CD1c-positive myeloid dendritic cell (primary cell): ENCODE results near the gene KRTAP5-9.
A peak's percentile ranks its signal among the peaks of the same experiment; 100 is the strongest.
"Not testable (repeated sequence)": the region's sequence is repeated elsewhere in the genome, so short reads cannot be mapped to it uniquely, and the experiment has no call there.

Experiments used
- DNase-seq: peaks from one replicate; pipeline ENCODE4 v3.0.0-alpha.2; 2016; ENCODE audit errors: extremely low spot score

KRTAP5-9 gene, protein sequence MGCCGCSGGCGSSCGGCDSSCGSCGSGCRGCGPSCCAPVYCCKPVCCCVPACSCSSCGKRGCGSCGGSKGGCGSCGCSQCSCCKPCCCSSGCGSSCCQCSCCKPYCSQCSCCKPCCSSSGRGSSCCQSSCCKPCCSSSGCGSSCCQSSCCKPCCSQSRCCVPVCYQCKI

DNA sequence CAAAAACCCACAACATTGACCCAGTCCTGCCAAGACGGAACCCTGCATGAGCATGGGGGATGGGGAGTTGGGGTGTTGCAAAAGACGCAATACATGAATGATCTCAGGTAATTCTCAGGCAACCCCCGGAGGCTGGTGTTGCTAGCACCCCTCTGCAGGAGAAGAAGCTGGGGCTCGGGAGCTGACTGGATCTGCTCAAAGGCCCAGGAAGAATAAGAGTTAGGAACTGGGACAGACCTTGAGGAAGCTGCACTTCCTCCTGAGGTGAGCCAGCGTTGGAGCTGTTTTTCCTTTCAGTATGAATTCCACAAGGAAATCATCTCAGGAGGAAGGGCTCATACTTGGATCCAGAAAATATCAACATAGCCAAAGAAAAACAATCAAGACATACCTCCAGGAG, at the start of gene KRTAP5-9:
Gene KRTAP5-9 (plus strand): TSS at position 301 of the 400 bp plus-strand sequence. CDS start 238 bp downstream, outside the sequence.
- DNase-seq = no peak

DNA sequence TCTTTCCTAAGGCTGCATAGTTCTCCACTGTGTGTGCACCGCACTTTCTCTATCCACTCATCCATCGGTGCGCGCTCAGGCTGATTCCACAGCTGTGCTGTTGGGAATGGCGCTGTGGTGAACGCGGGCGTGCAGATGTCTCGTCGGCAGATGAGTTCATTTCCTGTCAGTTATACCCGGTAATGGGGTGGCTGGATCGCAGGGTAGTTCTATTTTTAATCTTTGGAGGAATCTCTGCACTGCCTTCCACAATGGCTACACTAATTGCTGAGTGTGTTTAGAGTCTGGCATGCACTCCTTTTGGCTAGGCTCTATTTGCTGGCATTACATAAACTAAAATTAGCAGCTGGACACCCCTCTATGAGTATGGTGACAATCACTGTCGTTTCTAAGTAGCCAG, 49.1 kb upstream of the KRTAP5-9 start:
- DNase-seq = no peak

DNA sequence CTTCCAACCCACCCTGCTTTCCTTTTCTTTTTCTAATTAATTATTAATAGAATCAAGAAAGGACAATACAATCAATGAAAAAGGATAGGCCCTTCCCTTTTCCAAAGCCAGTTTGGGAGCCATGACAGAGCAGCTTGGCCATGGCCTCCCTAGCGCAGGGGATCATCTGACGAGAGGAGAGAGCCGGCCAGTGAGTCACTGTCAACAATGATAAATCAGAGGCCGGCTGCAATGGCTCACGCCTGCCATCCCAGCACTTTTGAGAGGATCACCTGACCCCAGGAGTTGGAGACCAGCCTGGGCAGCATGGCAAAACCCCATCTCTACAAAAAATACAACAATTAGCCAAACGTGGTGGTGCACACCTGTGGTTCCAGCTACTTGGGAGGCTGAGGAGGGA, 48.7 kb upstream of the KRTAP5-9 start:
- no peak for DNase-seq

DNA sequence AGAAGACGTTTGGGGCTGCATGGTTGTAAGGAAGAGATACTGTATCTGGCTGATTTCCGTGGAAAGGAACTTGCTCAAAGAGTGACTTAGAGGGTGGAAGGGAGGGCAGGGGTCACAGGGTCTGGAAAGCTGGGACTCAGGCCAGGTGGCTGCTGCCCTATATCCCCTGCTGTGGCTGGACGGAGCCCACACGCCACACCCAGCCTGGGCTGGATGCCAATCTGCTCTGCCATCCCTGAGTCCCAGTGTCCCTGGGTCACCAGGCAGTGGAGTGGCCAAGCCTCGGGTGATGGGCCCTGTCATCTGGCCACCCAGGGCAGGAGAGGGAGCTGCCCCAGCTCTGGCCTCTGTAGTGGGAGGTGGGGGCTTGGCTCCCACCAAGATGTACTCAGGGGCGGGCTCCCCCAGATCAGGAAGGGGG, 47.6 kb upstream of the KRTAP5-9 start:
- no peak for DNase-seq

DNA sequence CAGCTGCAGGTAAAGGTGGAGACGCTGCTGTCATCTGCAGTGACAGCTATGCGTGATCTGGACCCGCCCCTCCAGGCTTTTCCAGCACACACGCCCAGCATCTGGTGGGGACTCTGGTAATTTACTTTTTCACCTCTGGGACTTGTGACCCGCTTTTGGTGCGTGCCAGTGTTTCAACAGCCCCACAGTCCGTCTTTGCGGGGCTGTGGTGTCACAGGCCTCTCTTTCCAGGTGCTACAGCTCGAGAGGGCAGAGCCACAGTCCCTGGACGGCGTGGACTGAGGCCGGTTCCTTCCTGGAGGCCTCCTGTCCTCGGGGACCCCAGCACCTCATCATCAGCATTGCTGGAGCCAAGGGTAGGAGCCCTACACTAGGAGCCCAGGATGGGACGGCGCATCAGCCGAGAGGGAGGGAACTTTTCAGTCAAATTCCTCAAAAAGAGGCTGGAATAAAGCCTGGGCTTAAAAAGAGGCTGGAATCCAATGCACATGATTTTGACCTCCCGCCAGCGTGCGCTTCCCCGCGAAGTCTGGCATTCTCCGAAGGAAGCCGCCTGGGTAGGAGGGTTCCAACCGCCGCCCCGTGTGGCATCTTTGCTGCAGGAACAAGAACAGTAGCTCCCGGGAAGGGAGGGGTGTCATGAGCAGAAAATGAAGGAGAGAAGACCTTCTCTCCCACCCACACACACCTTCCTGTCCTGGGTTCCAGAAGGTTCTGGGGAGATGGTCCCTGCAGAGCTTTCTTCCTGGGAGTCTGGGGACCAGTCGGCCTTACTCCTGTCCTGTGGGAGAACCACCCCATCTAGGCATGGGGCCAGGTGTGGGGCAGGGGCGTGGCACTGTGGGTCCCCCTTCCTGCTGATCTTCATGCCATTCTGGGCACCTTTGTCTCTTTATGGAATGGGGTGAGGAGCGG, 46.9 kb upstream of the KRTAP5-9 start:
- DNase-seq = no peak

DNA sequence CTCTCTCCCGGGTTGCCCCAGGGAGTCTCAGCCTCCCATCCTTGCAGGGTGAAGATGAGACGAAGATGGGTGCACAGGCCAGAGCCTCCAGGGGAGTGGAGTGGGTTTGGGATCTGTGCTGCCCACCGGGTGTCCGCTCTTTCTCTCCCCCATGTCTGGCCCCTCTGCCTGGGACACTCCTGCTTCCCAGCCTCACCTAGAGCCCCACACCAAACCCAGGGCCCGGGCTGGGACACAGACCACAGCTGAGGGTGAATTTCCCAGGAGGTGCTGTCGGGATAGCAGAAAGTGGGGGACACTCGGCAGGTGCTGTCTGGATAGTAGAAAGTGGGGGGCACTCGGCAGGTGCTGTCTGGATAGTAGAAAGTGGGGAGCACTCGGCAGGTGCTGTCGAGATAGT, 46.2 kb upstream of the KRTAP5-9 start:
- no peak for DNase-seq

DNA sequence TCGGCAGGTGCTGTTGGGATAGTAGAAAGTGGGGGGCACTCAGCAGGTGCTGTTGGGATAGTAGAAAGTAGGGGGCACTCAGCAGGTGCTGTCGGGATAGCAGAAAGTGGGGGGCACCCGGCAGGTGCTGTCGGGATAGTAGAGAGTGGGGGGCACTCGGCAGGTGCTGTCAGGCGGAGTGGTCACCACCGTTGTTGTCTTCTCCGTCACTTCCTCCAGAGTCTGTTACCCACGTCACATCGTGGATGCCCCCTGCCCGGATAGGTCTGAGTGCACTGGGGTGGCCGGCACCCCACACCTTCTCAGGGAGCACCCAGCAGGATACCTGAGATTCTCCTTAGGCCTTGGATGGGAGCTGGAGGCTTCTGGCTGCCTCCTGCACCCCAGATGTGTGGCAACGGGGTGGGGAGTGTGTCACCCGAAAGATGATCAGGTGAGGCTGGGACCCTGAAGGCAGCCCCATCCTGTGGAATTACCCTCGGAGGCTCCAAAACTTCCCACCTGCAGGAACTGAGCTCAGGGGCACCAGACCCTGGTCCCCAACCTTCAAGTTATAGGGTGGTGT, 45.3 kb upstream of the KRTAP5-9 start:
- DNase-seq = no peak

DNA sequence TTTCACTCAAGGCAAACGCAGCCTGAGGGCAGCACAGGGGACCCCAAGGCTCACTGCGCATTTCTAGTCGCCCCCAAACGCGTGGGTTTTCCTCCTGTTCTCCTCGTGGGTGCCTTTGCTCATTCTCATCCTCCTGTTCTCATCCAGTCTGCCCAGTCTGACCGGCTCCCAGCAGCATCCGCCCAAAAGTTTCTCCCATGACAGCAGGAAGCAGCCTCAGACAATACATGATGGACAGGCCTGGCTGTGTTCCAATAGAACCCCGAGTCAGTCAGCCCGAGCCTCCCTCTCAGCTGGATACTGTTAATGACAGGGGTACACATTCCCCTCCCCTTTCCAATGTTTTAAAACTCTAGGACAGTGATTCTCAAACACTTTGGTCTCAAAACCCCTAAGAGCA, 43.7 kb upstream of the KRTAP5-9 start:
- no peak for DNase-seq

DNA sequence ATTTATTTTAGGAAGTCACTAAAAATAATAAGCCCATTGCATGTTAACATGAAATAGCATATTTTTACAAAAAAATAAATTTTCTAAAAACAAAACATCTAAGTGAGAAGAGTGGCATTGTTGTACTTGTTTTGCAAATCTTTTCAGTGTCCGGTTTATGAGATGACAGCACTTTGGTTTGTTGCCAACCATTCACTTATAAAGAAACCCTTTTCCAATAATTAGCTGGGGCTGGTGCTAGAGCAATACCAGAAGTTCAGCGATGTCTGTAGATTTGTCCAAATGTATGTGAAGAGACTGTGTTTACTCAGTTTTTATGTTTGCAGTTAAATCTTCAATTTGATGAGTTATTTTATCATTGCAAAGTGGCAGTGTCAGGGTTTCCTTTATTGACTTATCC, 43.2 kb upstream of the KRTAP5-9 start:
- no peak for DNase-seq

DNA sequence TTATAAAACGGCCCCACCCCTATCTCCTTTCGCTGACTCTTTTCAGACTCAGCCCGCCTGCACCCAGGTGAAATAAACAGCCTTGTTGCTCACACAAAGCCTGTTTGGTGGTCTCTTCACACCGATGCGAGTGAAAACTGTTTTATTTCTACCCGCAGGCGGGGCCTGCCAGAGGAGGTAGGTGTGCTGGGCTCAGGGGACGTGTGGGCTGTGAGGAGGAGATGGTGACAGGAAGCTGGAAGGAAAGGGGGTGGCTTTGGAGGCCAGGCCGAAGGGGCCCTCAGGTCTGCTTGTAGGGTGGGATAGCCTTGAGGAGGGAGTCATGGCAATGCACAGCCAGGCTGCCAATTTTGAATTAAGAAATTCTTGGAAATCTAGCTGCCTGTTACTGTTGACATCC, 42.4 kb upstream of the KRTAP5-9 start:
- no peak for DNase-seq

DNA sequence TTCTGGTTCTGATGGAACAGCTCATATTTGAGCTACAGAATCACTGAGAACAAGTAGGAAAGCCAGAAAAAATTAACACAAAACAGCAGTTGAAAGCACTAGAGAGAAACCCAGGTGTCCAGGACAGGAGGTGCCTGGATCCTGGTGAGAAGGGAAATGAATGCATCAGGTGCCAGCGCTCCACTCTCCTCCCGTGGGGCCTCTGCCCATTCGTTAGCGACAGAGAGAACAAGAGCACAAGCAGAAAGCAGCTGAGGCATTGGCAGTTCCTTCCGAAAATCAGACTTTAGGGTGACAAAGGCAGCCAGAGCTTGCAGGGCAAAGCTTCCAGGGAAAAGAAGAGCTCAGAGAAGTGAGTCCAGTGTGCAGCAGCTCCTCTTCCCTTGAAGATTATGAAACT, 41.1 kb upstream of the KRTAP5-9 start:
- DNase-seq = no peak

DNA sequence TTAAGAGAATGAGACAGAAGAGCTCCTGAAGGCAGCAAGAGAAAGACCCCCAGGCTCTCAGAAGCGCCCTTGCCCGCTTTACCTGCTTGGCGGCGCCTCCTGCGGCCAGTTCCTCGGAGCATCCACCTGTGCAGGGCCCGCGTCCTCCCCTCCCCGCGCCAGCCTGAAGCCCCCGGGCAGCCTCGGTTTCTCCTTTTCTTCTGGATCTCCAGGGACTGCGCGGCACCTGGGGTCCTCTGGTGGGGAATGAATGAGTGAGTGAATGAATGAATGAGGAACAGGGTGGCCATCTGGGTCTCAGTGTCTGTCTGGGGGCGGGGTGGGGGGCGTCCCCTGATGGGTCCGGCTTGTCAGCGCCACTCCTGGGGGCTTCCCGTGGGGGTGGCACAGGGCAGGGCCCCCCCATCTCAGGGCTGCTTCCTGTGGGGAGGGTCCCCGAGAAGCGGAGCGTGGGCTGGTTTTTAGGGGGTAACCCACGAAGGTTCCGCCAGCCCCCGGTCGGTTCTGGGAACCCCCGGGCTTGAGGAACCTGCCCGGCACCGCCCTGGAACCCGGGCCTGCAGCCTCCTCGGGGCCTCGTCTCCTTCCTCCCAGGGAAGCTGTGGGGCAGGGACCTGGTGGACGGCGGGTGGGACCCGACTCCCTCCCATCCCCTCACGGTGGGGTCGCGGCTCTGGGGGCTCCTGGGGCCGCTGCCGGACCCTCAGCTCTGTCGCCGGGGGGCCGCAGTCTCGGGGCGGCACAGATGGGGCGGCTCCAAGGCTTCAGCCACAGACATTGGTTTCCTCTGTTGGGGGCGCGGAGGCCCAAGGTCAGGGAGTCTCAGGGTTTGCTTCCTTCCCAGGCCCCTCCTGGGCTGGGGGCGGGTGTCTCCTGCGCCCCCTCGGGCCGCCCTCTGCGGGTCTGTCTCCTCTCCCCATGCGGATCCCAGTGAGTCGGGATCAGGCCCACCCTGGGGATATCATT, 29.4 kb upstream of the KRTAP5-9 start:
- DNase-seq = no peak

DNA sequence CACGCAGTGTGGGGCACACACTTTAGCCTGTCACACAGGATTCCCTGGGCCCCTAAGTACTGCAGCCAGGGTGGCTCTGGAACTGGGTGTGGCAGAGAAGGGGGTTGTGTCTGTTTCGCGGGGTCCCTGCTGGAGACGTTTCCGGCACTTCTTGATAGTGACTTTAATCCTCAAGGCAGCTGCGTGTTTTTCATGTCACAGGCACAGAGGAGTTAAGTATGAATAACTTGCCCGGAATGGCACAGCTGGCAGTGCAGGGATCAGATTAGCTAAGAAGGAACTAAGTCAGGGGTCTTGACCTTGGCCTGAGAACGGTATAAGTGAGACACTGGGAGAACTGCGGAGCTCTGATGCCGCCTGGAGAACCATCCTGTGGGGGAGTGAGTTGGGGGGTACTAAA, 28.7 kb upstream of the KRTAP5-9 start:
- no peak for DNase-seq

DNA sequence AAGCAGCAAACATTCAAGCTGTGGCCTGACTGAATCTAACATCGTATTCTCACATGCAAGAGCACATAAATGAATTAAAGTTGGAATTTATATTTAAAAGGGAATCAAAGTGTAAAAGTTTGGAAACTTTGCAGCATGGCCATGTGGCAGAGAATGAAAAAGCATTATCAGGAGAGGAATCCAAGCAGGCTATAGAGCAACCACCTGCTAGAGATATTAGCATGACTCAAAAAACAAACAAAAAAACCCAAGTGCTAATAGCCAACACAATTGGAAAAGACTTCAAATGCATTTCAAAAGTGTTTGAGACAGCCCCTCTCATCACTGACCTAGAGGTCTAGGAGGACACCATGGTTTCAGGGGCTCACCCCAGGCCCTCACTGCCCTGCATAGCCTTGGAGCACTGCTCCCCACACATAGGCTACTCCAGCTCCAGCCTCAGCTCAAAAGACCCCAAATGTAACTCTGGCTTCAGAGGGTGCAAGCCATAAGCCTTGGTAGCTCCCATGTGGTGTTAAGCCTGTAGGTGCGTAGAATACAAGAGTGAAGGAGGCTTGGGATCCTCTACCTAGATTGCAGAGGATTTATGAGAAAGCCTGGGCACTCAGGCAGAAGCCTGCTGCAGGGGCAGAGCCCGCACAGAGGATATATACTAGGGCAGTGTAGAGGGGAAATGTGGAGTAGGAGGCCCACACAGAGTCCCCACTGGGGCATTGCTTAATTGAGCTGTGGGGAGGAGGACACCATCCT, 22.9 kb upstream of the KRTAP5-9 start:
- DNase-seq = no peak

DNA sequence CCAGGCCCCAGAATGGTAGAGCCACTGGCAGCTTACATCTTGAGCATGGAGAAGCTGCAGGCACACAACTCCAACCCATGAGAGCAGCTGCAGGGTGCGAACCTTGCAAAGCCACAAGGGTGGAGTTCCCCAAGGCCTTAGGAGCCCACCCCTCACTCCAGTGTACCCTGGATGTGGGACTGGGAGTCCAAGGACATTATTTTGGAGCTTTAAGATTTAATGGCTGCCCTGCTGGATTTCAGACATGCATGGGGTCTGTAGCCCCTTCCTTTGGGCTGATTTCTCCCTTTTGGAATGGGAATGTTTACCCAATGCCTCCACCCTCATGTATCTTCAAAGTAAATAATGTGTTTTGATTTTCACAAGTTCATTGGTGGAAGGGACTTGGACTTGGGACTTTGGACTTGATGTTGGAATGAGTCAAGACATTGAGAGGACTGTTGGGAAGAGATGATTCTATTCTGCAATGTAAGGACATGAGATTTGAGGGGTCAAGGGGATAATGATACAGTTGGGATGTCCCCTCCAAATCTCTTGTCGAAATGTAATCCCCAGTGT, 22.2 kb upstream of the KRTAP5-9 start:
- DNase-seq = no peak

DNA sequence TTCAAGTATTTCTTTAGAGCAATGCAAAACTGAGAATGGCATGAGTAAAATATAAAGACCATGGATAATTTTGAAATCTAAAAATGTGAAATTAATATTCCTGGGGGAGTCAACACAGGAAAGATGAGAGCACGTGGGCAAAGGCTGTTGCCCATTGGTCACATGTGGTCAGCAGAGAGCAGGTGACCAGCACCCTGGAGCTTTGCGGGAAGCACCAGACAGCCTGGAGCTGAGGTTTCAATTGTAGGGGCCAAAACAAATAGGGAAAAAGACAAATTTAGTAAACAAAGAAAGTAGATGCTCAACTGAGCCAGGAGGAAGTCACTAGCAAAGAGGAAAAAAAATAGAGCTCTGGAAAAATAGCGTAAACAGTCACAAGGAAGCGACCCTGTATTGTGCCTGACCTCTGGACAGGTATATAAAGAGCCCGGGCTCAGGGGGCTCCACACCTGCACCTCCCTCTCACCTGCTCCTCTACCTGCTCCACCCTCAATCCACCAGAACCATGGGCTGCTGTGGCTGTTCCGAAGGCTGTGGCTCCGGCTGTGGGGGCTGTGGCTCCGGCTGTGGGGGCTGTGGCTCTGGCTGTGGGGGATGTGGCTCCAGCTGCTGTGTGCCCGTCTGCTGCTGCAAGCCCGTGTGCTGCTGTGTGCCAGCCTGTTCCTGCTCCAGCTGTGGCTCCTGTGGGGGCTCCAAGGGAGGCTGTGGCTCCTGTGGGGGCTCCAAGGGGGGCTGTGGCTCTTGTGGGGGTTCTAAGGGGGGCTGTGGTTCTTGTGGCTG, 21.2 kb upstream of the KRTAP5-9 start, which contains the start of gene KRTAP5-7:
Gene KRTAP5-7 (plus strand): TSS at position 472 of the 780 bp plus-strand sequence. CDS start 34 bp downstream, at position 506.
- DNase-seq = not testable (repeated sequence)

DNA sequence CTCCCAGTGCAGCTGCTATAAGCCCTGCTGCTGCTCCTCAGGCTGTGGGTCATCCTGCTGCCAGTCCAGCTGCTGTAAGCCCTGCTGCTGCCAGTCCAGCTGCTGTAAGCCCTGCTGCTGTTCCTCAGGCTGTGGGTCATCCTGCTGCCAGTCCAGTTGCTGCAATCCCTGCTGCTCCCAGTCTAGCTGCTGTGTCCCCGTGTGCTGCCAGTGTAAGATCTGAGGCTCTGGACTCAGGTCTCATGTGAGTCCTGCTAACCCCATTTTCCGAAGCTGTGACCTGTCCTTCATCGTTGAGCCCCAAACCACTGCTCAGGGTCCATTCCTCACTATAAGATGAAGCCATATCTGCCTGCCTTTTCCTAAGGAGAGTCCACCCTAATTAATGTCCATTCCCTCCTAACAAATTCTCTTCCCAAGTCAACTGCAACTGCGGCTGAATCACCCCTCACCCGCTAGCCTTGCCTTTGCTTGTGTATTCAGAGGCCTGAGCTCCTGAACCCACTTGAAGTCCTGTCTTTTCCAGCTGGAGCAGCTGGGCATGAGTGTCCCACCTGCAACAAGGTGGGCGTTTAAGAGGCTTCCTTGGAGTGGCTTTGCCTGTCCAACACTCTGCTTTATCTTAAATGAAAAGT, 20.5 kb upstream of the KRTAP5-9 start:
- DNase-seq = no peak

DNA sequence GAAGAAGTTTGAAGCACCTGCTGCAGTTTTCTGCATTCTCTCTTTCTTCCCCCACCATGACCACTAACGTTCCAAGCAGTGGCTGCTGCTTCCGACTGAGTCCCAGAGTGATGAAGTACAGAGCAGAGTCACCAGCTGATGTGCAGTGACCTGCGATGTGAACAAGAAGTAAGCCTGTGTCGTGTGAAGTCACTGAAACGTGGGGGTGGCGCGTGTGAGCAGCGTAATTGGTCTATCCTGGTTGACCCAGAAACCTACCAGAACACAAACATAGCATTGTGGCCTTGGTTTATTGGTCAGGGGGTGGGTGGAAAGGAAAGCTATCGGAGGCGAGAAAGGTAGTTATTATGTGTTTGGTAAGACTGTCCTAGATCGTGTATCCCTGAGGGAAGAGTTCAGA, 17.6 kb upstream of the KRTAP5-9 start:
- DNase-seq = no peak

DNA sequence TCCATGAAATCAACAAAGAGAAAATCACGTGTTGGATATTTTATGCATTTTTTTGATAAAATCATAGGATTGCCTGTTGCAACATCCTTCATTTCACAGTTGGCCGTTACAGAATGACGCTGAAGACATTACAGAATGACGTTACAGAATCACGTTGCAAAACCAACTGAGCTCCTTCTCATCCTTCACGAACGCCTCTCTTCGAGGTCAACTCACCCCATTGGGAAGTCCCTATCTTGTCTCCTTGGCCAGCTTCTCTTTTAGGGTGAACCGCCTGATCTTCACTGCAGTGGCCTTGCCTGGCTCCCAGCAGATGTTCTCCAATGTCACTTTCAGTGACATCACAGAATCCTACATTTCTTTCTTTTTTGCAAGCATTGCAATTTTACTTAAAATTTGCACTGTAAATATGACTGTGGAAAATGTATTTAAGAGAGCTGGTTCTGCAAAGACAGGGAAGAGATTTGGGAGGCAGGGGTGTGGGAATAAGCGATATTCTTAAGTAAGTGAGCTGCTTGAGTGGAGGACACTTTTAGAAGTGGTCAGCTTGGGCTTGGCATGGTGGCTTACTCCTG, 16.1 kb upstream of the KRTAP5-9 start:
- DNase-seq = peak; percentile 59
